AG09319 (cell line): ENCODE data around the gene TMEM239.

Experiments
- DNase-seq: peaks from one replicate; pipeline ENCODE4 v3.0.0-alpha.2; 2010; ENCODE audit warnings: low read depth; ENCODE audit errors: extremely low read depth
- CTCF ChIP-seq: IDR thresholded peaks from 2 replicates; pipeline ENCODE4 v1.5.1; 2011; ENCODE audit warnings: low read depth, mild to moderate bottlenecking, inconsistent platforms, low read length, moderate library complexity

The TMEM239 gene

GRCh38 chr20:2816583-2817340 lies 598 bp downstream of the TMEM239 start:
- no peak for TF ChIP-seq CTCF
- no peak for DNase-seq

- TF ChIP-seq CTCF, result no peak
- DNase-seq, result no peak
Observed at GRCh38 chr20:2817341-2817726, 1.2 kb downstream of the TMEM239 start.

- no peak for DNase-seq
- no peak for TF ChIP-seq CTCF
Observed at GRCh38 chr20:2817891-2818595, 1.9 kb downstream of the TMEM239 start.

- no peak for DNase-seq
Observed at GRCh38 chr20:2820084-2820895, 4.1 kb downstream of the TMEM239 start.

GRCh38 chr20:2820896-2821869 lies 5.0 kb downstream of the TMEM239 start:
- no peak for DNase-seq
- TF ChIP-seq CTCF, result no peak

More at GRCh38 chr20:2820084-2820895, 4.1 kb downstream of the TMEM239 start:
- TF ChIP-seq CTCF, result no peak

GRCh38 chr20:2822073-2822472 lies 5.9 kb downstream of the TMEM239 start:
- no peak for DNase-seq
- TF ChIP-seq CTCF, result no peak
